B cell (primary cell): ENCODE results near the gene IRF2BP1. TPM values are rescaled to one million over a fixed set of nuclear protein-coding genes. Genes with fewer than 3 reads are reported as not detected.

Experiments used
- ATAC-seq: fragments of 200-7000 bp; cut with Tn5 transposase; one replicate; pipeline ENCODE4 v1.10.0; 2021; ENCODE audit warnings: low read depth, mild to moderate bottlenecking, moderate number of reproducible peaks, moderate library complexity
- CTCF ChIA-PET: fragments of 350-600 bp; sonication (Branson Sonifier 250); formaldehyde crosslinking; loops from one replicate; lab custom pipeline; 2021; ENCODE audit warnings: antibody characterized with exemption, inconsistent platforms; lab: Charles Lee
- POLR2A ChIA-PET: fragments of 350-600 bp; sonication (Branson Sonifier 250); formaldehyde crosslinking; loops from one replicate; lab custom pipeline; 2021; ENCODE audit warnings: antibody characterized with exemption; lab: Charles Lee
- DNase-seq: peaks from one replicate; pipeline ENCODE4 v3.0.0; 2013
- H2AFZ ChIP-seq: 2 replicates; pipeline ENCODE4 v1.6.1; 2012; ENCODE audit warnings: mild to moderate bottlenecking, low read depth, low read length; ENCODE audit not compliant: insufficient read depth, poor library complexity, severe bottlenecking
- H3K27ac ChIP-seq, 2 donors: 1 replicate in 1 of 2; 2 replicates in 1 of 2; pipeline ENCODE4 v1.5.1; 2012 to 2013; ENCODE audit warnings: low read length in 2 of 2, mild to moderate bottlenecking in 2 of 2, moderate library complexity in 1 of 2
- H3K27me3 ChIP-seq, 4 experiments: fragments of 200-600 bp in 1 of 4; sonication (generic) in 1 of 4; replicated peaks in 1 of 4; 1 replicate in 2 of 4; 2 replicates in 2 of 4; pipeline versions ENCODE4 v1.6.1 to v1.7.0; 2013 to 2016; ENCODE audit warnings: low read length in 3 of 4, mild to moderate bottlenecking in 2 of 4, mixed read lengths in 1 of 4, moderate library complexity in 1 of 4; ENCODE audit not compliant: insufficient read depth in 4 of 4, control insufficient read depth in 3 of 4; ENCODE audit errors: control extremely low read depth in 1 of 4
- H3K36me3 ChIP-seq, 2 experiments: replicated peaks in 1 of 2; 1 replicate in 1 of 2; 2 replicates in 1 of 2; pipeline versions ENCODE4 v1.6.1 to v1.7.1; 2013; ENCODE audit warnings: low read length in 1 of 2; ENCODE audit not compliant: insufficient read depth in 2 of 2, control insufficient read depth in 1 of 2; ENCODE audit errors: control extremely low read depth in 1 of 2, extremely low read depth in 1 of 2
- H3K4me1 ChIP-seq, 2 donors: fragments of 200-600 bp in 1 of 2; sonication (generic) in 1 of 2; 1 replicate in 1 of 2; 2 replicates in 1 of 2; pipeline versions ENCODE4 v1.5.1 to v1.6.1; 2013 to 2017; ENCODE audit warnings: low read length in 2 of 2; ENCODE audit not compliant: control insufficient read depth in 2 of 2, insufficient read depth in 2 of 2
- H3K4me2 ChIP-seq: replicated peaks from 2 replicates; pipeline ENCODE3; 2012; ENCODE audit warnings: mild to moderate bottlenecking, low read depth, low read length; ENCODE audit not compliant: poor library complexity, severe bottlenecking
- H3K4me3 ChIP-seq, 5 experiments: fragments of 200-600 bp in 1 of 5; sonication (generic) in 1 of 5; 1 replicate in 3 of 5; 2 replicates in 2 of 5; pipeline versions ENCODE4 v1.5.1 to v1.7.0; 2011 to 2016; ENCODE audit warnings: low read length in 4 of 5, mild to moderate bottlenecking in 4 of 5, low read depth in 2 of 5, control low read depth in 1 of 5, moderate library complexity in 1 of 5; ENCODE audit not compliant: insufficient read depth in 1 of 5; ENCODE audit errors: control extremely low read depth in 1 of 5, extremely low read depth in 1 of 5
- H3K79me2 ChIP-seq: fragments of 200-600 bp; sonication (generic); one replicate; pipeline ENCODE4 v1.6.0; 2016; ENCODE audit warnings: low read length; ENCODE audit not compliant: control insufficient read depth, insufficient read depth
- H3K9ac ChIP-seq: fragments of 200-600 bp; sonication (generic); 2 replicates; pipeline ENCODE4 v1.6.1; 2017; ENCODE audit warnings: mild to moderate bottlenecking, low read length, moderate library complexity
- H3K9me3 ChIP-seq, 3 donors: one replicate each; pipeline versions ENCODE4 v1.6.1 to v1.7.1; 2013; ENCODE audit warnings: low read length in 2 of 3; ENCODE audit not compliant: control insufficient read depth in 2 of 3, insufficient read depth in 1 of 3; ENCODE audit errors: control extremely low read depth in 1 of 3
- H4K20me1 ChIP-seq: 2 replicates; pipeline ENCODE4 v1.6.0; 2012; ENCODE audit warnings: mild to moderate bottlenecking, low read length; ENCODE audit not compliant: insufficient read depth, control insufficient read depth, poor library complexity, severe bottlenecking
- H3K27ac Mint-ChIP-seq: one replicate; pipeline ENCODE4 v1.8.0; 2021; ENCODE audit warnings: mixed read lengths
- H3K27me3 Mint-ChIP-seq: one replicate; pipeline ENCODE4 v1.8.0; 2021; ENCODE audit warnings: mixed read lengths
- H3K4me1 Mint-ChIP-seq: one replicate; pipeline ENCODE4 v1.8.0; 2021; ENCODE audit warnings: mixed read lengths
- H3K4me3 Mint-ChIP-seq: one replicate; pipeline ENCODE4 v1.8.0; 2021; ENCODE audit warnings: mixed read lengths
- H3K9me3 Mint-ChIP-seq: one replicate; pipeline ENCODE4 v1.8.0; 2022; ENCODE audit warnings: mixed read lengths; ENCODE audit not compliant: insufficient read depth
- EZH2 ChIP-seq: IDR thresholded peaks from 2 replicates; pipeline ENCODE4 v1.6.1; 2012; ENCODE audit warnings: borderline replicate concordance, low read depth, mild to moderate bottlenecking, moderate library complexity, low read length; ENCODE audit not compliant: insufficient read depth, poor library complexity, severe bottlenecking
- WGBS: methylation state at CpG from one replicate; pipeline ENCODE4 v1.1.5; 2013; ENCODE audit warnings: missing lambda C conversion rate; ENCODE audit not compliant: insufficient coverage; 5-methylcytosine and 5-hydroxymethylcytosine counted together
- intact Hi-C: fragments of 100-400 bp; cut with micrococcal nuclease; formaldehyde crosslinking; loops from one replicate; pipeline ENCODE4 v1.10.0; 2022
- polyA plus RNA-seq: library from polyadenylated mRNA; depleted of rRNA; stranded (reverse); fragments of >200 nt; gene quantifications from 2 replicates; pipeline ENCODE4 v1.2.3, GENCODE V29; 2012
- total RNA-seq, 2 donors: library from RNA; stranded (reverse); fragments of 120-200 nt in 1 of 2; gene quantifications; 1 replicate in 1 of 2; 2 replicates in 1 of 2; pipeline versions ENCODE4 v1.2.3 to v1.2.4, GENCODE V29; 2013 to 2022
- TF ChIP-seq, protein P1 (sequence below): fragments of 200-600 bp; IDR thresholded peaks from one replicate; pipeline ENCODE4 v1.8.0; 2022; ENCODE audit warnings: antibody characterized with exemption, mild to moderate bottlenecking

IRF2BP1 gene
- total and polyA plus RNA-seq, 2 donors (not counting 1 experiment from before 2014, with no cell fraction given): 14.9 to 33.9 TPM

DNA sequence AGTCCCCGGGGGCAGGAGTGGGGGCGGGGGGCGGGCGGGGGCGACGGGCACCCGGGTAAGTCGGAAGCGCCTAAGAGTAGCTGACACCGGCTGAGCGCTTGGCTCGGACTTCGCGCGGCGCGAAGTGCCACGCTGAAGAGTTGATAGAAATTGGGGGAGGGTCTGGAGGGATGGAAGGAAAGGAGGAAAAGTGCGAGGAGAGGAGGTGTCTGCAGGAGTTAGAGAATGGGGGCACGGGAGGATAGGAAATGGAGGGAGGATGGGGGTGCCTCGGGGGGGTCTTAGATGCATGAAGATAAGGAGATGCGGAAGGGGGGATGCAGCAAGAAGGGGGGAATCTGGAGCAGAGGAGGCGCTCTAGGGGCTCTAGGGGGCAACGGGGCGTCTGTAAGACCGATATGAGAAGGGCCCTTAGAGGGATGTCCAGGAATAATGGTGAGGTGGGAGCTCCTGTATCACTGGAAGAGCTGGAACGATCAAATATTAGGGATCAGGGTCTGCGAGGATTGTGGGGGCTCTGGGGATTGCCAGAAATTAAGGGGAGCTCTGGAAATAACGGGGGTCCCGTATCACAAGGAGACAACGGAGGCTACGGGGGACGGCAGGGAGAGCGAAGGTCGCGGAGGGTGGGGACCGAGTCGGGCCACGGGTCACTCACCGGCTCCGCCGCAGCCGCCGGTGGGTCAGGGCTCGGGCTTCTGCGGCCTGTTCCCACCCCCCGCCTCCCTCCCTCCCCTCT is 16.1 kb upstream of the IRF2BP1 start, which contains the start of gene MYPOP:
Gene MYPOP, minus strand, starts transcription at position 702 of the 739 bp plus-strand sequence. CDS start 840 bp downstream, outside the sequence.
- DNase-seq: no peak
- ChIA-PET POLR2A (interaction anchor here (1.3 to 2.9 kb wide), 2 partner anchors 16 to 38 kb away, joined by 9 to 33 read pairs; partner anchors contain the start of genes FOXA3, IRF2BP1 and SYMPK), CTCF (interaction anchor here (0.8 to 2.7 kb wide), 3 partner anchors 14 to 38 kb away, joined by 3 to 15 read pairs (median 4); partner anchors contain the start of genes FOXA3 and SYMPK)
- Mint-ChIP-seq H3K9me3 (no peaks in the 10 kb centered on the region), H3K4me3 (peak within 1 kb of the TSS; percentile 89), H3K27me3 (no peaks in the 10 kb centered on the region), H3K4me1 (peaks cover 35% of the 10 kb centered on the region), H3K27ac (peak within 1 kb of the TSS; percentile 95)
- H3K4me3 ChIP-seq: peak within 1 kb of the TSS; percentile 69 to 88 (median 76)
- intact Hi-C loops: loop anchor here (1.0 kb wide), 4 partner anchors 16 to 93 kb away; partner anchors contain the start of genes CCDC61, IRF2BP1 and SYMPK
- no peak for ATAC-seq
- peaks cover 20% of the 10 kb centered on the region for H3K79me2 ChIP-seq
- H3K4me1 ChIP-seq: peaks cover 22 to 29% of the 10 kb centered on the region in 2 donors
- no peaks in the 10 kb centered on the region for H3K27me3 ChIP-seq
- TF ChIP-seq, protein P1, sequence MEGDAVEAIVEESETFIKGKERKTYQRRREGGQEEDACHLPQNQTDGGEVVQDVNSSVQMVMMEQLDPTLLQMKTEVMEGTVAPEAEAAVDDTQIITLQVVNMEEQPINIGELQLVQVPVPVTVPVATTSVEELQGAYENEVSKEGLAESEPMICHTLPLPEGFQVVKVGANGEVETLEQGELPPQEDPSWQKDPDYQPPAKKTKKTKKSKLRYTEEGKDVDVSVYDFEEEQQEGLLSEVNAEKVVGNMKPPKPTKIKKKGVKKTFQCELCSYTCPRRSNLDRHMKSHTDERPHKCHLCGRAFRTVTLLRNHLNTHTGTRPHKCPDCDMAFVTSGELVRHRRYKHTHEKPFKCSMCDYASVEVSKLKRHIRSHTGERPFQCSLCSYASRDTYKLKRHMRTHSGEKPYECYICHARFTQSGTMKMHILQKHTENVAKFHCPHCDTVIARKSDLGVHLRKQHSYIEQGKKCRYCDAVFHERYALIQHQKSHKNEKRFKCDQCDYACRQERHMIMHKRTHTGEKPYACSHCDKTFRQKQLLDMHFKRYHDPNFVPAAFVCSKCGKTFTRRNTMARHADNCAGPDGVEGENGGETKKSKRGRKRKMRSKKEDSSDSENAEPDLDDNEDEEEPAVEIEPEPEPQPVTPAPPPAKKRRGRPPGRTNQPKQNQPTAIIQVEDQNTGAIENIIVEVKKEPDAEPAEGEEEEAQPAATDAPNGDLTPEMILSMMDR: no peak
- no peak for TF ChIP-seq EZH2
- peak within 1 kb of the TSS; percentile 64 to 70 for H3K27ac ChIP-seq
- H3K4me2 ChIP-seq: peak within 1 kb of the TSS; percentile 89
- H3K36me3 ChIP-seq: peaks cover 3 to 9% of the 10 kb centered on the region in 2 experiments
- H3K9ac ChIP-seq: peak within 1 kb of the TSS; percentile 73
- H2AFZ ChIP-seq: peak within 1 kb of the TSS; percentile 82
- H4K20me1 ChIP-seq: no peaks in the 10 kb centered on the region
- H3K9me3 ChIP-seq: no peaks in the 10 kb centered on the region
- WGBS: under 1% methylated on average over 44 of the region's 47 CpGs
